Keratinocyte (primary cell): ENCODE measurements around the gene RBM8A. TPM values are rescaled to one million over a fixed set of nuclear protein-coding genes. Genes with fewer than 3 reads are reported as not detected.

Experiments used
- DNase-seq: peaks from one replicate; pipeline ENCODE4 v3.0.0-alpha.2; 2011; ENCODE audit warnings: low read depth, missing footprints, low spot score
- FAIRE-seq: peaks from 2 replicates; lab custom pipeline; 2011; peaks lifted over from hg19 to GRCh38; lab: Jason Lieb, UNC
- H2AFZ ChIP-seq: 2 replicates; pipeline ENCODE4 v1.6.0; 2012; ENCODE audit warnings: low read length, control low read depth, inconsistent platforms; ENCODE audit not compliant: control insufficient read depth
- H3K27ac ChIP-seq: 2 replicates; pipeline ENCODE4 v1.5.1; 2011; ENCODE audit warnings: low read length; ENCODE audit not compliant: control insufficient read depth, insufficient read depth
- H3K27me3 ChIP-seq: 3 replicates; pipeline ENCODE4 v1.6.0; 2011; ENCODE audit warnings: low read length; ENCODE audit not compliant: control insufficient read depth, insufficient read depth; ENCODE audit errors: extremely low read depth
- H3K36me3 ChIP-seq, 2 experiments: 2 replicates in 1 of 2; 3 replicates in 1 of 2; pipeline ENCODE4 v1.5.1; 2011; ENCODE audit warnings: low read length in 2 of 2, mild to moderate bottlenecking in 1 of 2; ENCODE audit not compliant: control insufficient read depth in 2 of 2, insufficient read depth in 2 of 2; ENCODE audit errors: extremely low read depth in 1 of 2
- H3K4me1 ChIP-seq: 3 replicates; pipeline ENCODE4 v1.5.1; 2011; ENCODE audit warnings: low read length; ENCODE audit not compliant: control insufficient read depth, insufficient read depth; ENCODE audit errors: extremely low read depth
- H3K4me2 ChIP-seq: 3 replicates; pipeline ENCODE4 v1.6.0; 2011; ENCODE audit warnings: low read depth, low read length; ENCODE audit not compliant: control insufficient read depth, insufficient read depth; ENCODE audit errors: extremely low read depth
- H3K4me3 ChIP-seq, 3 experiments: fragments of 200-600 bp in 1 of 3; sonication (generic) in 1 of 3; 2 replicates in 2 of 3; 3 replicates in 1 of 3; pipeline ENCODE4 v1.5.1; 2011 to 2016; ENCODE audit warnings: low read length in 3 of 3, mild to moderate bottlenecking in 3 of 3, control low read depth in 2 of 3, inconsistent platforms in 1 of 3, low read depth in 1 of 3, mixed read lengths in 1 of 3, mixed run types in 1 of 3, moderate library complexity in 1 of 3; ENCODE audit not compliant: control insufficient read depth in 2 of 3, insufficient read depth in 2 of 3; ENCODE audit errors: extremely low read depth in 1 of 3
- H3K79me2 ChIP-seq: 2 replicates; pipeline ENCODE4 v1.6.0; 2012; ENCODE audit warnings: low read length; ENCODE audit not compliant: control insufficient read depth, insufficient read depth
- H3K9ac ChIP-seq: 3 replicates; pipeline ENCODE4 v1.6.0; 2011; ENCODE audit warnings: low read length; ENCODE audit not compliant: control insufficient read depth, insufficient read depth; ENCODE audit errors: extremely low read depth
- H3K9me1 ChIP-seq: 3 replicates; pipeline ENCODE4 v1.6.0; 2011; ENCODE audit warnings: low read length; ENCODE audit not compliant: control insufficient read depth, insufficient read depth; ENCODE audit errors: extremely low read depth
- H3K9me3 ChIP-seq: 2 replicates; pipeline ENCODE4 v1.5.1; 2012; ENCODE audit warnings: low read depth, low read length; ENCODE audit not compliant: control insufficient read depth
- H4K20me1 ChIP-seq: 3 replicates; pipeline ENCODE4 v1.6.0; 2011; ENCODE audit warnings: low read length; ENCODE audit not compliant: control insufficient read depth, insufficient read depth; ENCODE audit errors: extremely low read depth
- CTCF ChIP-seq, 3 experiments: IDR thresholded peaks in 1 of 3; conservative IDR thresholded peaks in 1 of 3; optimal IDR thresholded peaks in 1 of 3; 2 replicates in 2 of 3; 3 replicates in 1 of 3; pipeline versions ENCODE3 to v1.5.1; 2011; ENCODE audit warnings: low read length in 3 of 3, mild to moderate bottlenecking in 3 of 3, moderate library complexity in 2 of 3, control low read depth in 1 of 3, inconsistent platforms in 1 of 3; ENCODE audit not compliant: insufficient read depth in 2 of 3; ENCODE audit errors: extremely low read depth in 1 of 3
- EZH2 ChIP-seq: IDR thresholded peaks from one replicate; pipeline ENCODE4 v1.6.1; 2012; ENCODE audit warnings: inconsistent platforms, mild to moderate bottlenecking, low read length, moderate library complexity
- dilution Hi-C: fragments of 300-500 bp; cut with MboI; formaldehyde crosslinking; loops from one replicate; pipeline ENCODE4 v1.7.0; 2020; ENCODE audit warnings: low sequenced_read_pairs; ENCODE audit not compliant: extremely low pct_ligation_motif_present
- polyA minus RNA-seq, 3 experiments: library from RNA; depleted of rRNA, polyadenylated mRNA; stranded (reverse); fragments of >200 nt; gene quantifications; 1 replicate in 1 of 3; 2 replicates in 1 of 3; 3 replicates in 1 of 3; pipeline ENCODE4 v1.2.3, GENCODE V29; 2011
- polyA plus RNA-seq, 5 experiments: library from polyadenylated mRNA; depleted of rRNA in 3 of 5; stranded (reverse) in 3 of 5; stranded (forward) in 1 of 5; unstranded in 1 of 5; fragments of >200 nt; gene quantifications; 1 replicate in 1 of 5; 2 replicates in 3 of 5; 3 replicates in 1 of 5; pipeline versions ENCODE4 v1.2.1 to v1.2.3, GENCODE V29; 2011 to 2012; ENCODE audit warnings: missing spikeins in 2 of 5, low read depth in 1 of 5, low replicate concordance in 1 of 5

The RBM8A gene
- 111 to 209 TPM (median 194 TPM) in 3 replicates for polyA plus RNA-seq
- 280 TPM for polyA plus RNA-seq (2011; ENCODE audit: low read depth)
- 143 and 166 TPM in 2 replicates for polyA plus RNA-seq (2011; cell fraction: cytosol; rRNA removed)
- polyA plus RNA-seq (2011; cell fraction: nucleus; rRNA removed), result 84.1 and 141 TPM in 2 replicates
- polyA plus RNA-seq (2012; ENCODE audit: low replicate concordance), result 168 and 229 TPM in 2 replicates
- polyA minus RNA-seq, result 15.1 to 80.3 TPM (median 34.1 TPM) in 3 replicates
- 63.5 TPM for polyA minus RNA-seq (2011; cell fraction: cytosol; rRNA and poly(A)+ RNA removed)
- 9.0 and 29.2 TPM in 2 replicates for polyA minus RNA-seq (2011; cell fraction: nucleus; rRNA and poly(A)+ RNA removed)

- Histone ChIP-seq H3K79me2 (peaks cover 14% of the 10 kb centered on the region), H2AFZ (peak within 1 kb of the TSS; percentile 77), H4K20me1 (no peaks in the 10 kb centered on the region), H3K27me3 (no peaks in the 10 kb centered on the region), H3K9ac (peak within 1 kb of the TSS; percentile 93), H3K4me1 (peaks cover 10% of the 10 kb centered on the region), H3K9me1 (no peaks in the 10 kb centered on the region), H3K4me3 (peak within 1 kb of the TSS; percentile 62 to 97 (median 95)), H3K9me3 (no peaks in the 10 kb centered on the region), H3K27ac (peak within 1 kb of the TSS; percentile 98), H3K36me3 (peaks cover 3 to 6% of the 10 kb centered on the region in 2 experiments), H3K4me2 (peak within 1 kb of the TSS; percentile 92)
- FAIRE-seq (peak; percentile 44), DNase-seq (peak; percentile 81)
- dilution Hi-C loops, result no loop called here
- TF ChIP-seq CTCF (optimal IDR thresholded peaks at IDR 0.05 in 1 of 3, IDR thresholded peaks at IDR 0.05 in 1 of 3, conservative IDR thresholded peaks at IDR 0.05 in 1 of 3; ENCODE audit: extremely low read depth in 1 of 3, insufficient read depth in 2 of 3, low read length in 3 of 3) (peak; percentile 58 to 64 (median 62)), EZH2 (no peak)
Measured at GRCh38 chr1:145927063-145927886, at the start of gene RBM8A. Gene RBM8A, minus strand, starts transcription at chr1:145927484. Its CDS starts 58 bp downstream, at chr1:145927426.

- Histone ChIP-seq H3K4me2 (no peak overlapping the region), H2AFZ (peak overlapping the region; percentile 53), H3K27ac (no peak overlapping the region), H3K79me2 (no peaks in the 10 kb centered on the region), H4K20me1 (no peaks in the 10 kb centered on the region), H3K9ac (no peak overlapping the region), H3K4me3 (no peak overlapping the region), H3K9me3 (no peaks in the 10 kb centered on the region), H3K36me3 (no peaks in the 10 kb centered on the region), H3K27me3 (no peaks in the 10 kb centered on the region), H3K9me1 (no peaks in the 10 kb centered on the region), H3K4me1 (peaks cover 32% of the 10 kb centered on the region)
- no peak for TF ChIP-seq EZH2
- no peak for TF ChIP-seq CTCF (optimal IDR thresholded peaks at IDR 0.05 in 1 of 3, IDR thresholded peaks at IDR 0.05 in 1 of 3, conservative IDR thresholded peaks at IDR 0.05 in 1 of 3; ENCODE audit: extremely low read depth in 1 of 3, insufficient read depth in 2 of 3, low read length in 3 of 3)
- dilution Hi-C loops, result no loop called here
- FAIRE-seq (no peak), DNase-seq (no peak)
Measured at GRCh38 chr1:145977016-145977415, 49.7 kb upstream of the RBM8A start.
